ENCODE data around the gene SORBS1. TPM values are rescaled to one million over a fixed set of nuclear protein-coding genes. Genes with fewer than 3 reads are reported as not detected.

SORBS1 gene
- under 0.01 and 0.20 TPM in 2 replicates for total RNA-seq

GRCh38 chr10:95561177-95561863, at the start of gene SORBS1:
Gene SORBS1 (minus strand): TSS chr10:95561371. CDS start chr10:95441135, 120,236 bp downstream.

GRCh38 chr10:95290461-95291364, 270.5 kb downstream of the SORBS1 start, which contains the start of gene PDLIM1:
Gene PDLIM1 (minus strand): TSS chr10:95291003. CDS start chr10:95290915, 88 bp downstream.

Other genes with a start within 250 kb of the SORBS1 start
- gene ALDH18A1, start 95.3 kb upstream of the SORBS1 start, total RNA-seq, result 68.3 and 93.1 TPM in 2 replicates
- 37.3 and 37.8 TPM in 2 replicates for gene TCTN3, start 132.6 kb upstream of the SORBS1 start, total RNA-seq
- 0.37 TPM in 1 of 2 replicates, not detected in the other for gene ENTPD1, start 194.8 kb upstream of the SORBS1 start, total RNA-seq

All from subcutaneous preadipocyte (primary cell).